Fibroblast of peridontal ligament (primary cell): ENCODE measurements around the gene SIGLEC8.
"Not testable (repeated sequence)": the region's sequence is repeated elsewhere in the genome, so short reads cannot be mapped to it uniquely, and the experiment has no call there.

Source experiments
- DNase-seq: peaks from one replicate; pipeline ENCODE4 v3.0.0-alpha.2; 2010; ENCODE audit errors: extremely low read depth

The SIGLEC8 gene

DNA sequence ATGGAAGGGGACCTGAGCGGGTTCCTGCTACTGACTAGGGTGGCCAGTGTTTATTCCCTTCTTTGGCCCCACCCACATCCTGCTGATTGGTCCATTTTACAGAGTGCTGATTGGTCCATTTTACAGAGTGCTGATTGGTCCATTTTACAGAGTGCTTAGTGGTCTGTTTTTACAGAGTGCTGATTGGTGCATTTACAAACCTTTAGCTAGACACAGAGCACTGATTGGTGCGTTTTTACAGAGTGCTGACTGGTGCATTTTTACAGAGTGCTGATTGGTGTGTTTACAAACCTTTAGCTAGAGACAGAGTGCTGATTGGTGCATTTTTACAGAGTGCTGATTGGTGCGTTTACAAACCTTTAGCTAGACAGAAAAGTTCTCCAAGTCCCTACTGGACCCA, 10.7 kb downstream of the SIGLEC8 start:
- DNase-seq, result not testable (repeated sequence)

DNA sequence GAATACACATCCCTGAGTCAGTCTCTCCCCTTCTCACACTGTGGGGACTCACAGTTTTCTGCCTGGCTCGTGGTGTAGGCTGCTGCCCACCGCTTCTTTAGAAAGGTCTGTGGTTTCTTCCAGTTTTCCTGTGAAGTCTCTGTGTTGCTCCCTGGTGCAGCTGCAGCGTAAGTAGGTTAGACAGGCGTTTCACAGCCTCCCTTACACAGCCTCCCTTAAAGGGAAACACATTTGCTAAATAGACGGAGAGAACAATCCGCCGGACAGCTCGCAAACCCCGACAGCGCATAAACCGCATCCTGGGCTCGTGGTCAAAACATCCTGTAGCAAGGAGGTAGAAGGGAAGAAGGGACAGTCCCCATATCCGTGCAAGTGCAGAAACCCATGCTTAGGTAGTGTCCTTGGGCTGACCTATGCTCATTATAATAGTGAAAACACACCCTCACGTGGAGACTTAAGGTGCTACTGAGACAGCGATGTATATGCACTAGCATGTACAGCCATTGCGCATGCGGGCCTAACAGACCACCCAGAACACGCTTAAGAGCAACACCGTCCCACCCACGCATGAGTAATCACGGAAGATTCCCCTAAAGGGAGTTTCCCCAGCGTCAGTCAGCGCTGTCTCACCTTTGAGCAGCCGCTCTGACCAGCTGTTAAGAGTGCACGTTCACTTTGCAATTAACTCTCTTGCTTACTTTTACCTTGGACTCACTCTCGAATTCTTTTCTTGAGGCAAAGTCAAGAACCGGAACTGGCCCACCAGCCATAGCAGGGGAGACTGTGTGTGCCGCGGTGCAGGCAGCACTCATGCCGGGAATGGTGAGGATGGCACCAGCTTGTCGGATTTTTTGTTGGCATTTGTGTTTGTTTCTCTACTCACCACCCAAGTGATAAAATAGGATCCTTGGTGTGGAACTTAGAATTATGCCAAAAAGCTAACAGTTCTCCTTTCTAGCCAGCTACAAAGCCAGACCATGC, 16.6 kb downstream of the SIGLEC8 start:
- DNase-seq, result no peak

DNA sequence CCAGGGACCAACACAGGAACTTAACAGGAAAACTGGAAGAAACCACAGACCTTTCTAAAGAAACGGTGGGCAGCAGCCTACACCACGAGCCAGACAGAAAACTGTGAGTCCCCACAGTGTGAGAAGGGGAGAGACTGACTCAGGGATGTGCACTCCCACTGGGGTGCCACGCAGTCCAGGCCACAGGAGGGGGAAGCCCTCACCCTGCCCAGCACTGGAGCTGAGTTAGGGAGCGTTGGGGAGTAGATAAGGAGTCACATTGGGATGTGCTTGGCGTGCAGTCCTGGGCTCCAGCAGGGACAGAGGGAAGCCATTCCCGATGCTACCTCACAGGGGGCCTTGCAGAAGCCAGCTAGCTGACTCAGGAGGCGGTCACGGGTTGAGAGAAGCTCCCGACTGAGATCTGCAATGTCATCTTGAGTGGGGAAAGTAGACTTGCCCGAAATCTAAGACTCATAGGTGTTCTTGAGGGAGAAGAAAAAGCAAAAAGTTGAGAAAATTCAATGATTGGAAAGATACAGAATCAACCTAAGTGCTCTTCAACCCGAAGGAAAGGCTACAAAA, 17.3 kb downstream of the SIGLEC8 start:
- no peak for DNase-seq

DNA sequence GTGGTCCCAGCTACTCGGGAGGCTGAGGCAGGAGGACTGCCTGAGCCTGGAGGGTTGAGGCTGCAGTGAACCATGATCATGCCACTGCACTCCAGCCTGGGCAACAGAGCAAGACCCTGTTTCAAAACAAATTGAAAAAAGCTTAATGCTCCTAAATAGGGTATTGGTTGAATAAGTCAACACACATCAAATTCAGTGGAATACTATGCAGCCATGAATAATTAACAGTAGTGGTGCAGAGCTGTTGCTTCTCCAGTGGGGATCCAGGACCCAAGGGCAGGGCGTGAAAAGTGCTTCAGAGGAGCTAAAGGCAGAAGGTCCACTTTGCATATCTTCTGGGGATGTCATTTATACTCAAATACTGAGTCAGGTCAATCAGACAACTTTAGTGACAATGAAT, 18.2 kb downstream of the SIGLEC8 start:
- no peak for DNase-seq

DNA sequence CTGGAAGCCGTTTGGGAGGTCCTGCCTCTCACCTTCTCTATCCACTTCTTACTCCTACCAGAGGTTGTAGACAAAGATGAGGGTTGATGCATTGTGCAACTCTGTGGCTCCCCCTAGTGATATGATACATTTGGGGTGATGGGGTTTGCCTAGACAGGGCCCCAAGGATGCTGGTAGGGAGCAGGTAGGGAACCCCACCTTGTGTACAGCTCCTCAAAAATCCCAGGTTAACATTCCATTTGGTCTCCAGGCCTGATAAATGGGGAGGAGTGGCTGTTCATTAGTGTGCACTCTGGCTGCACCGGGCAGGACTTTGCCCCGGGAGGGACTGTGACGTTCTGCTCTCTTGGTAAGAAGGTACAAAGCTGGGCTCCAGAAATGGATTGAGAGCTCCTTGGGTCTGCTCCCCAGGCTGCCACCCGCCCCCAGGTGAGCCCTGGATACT, 19.2 kb downstream of the SIGLEC8 start:
- DNase-seq, result no peak

DNA sequence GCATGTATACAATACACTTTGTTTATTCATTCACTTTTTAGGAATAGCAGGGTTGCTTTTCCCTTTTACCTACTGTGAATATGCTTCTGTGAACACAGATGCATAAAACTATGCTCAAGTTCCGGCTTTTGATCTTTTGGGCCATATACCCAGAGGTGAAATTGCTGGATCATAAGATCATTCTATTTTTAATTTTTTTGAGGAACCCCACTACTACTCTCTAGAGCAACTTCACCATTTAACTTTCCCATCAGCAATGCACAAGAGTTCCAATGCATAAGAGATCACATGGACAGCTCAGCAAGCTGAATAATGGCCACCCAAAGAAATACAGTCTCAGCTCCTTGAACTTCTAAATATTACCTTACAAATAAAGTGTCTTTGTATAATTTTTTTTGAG, 23.8 kb downstream of the SIGLEC8 start:
- DNase-seq, result no peak

DNA sequence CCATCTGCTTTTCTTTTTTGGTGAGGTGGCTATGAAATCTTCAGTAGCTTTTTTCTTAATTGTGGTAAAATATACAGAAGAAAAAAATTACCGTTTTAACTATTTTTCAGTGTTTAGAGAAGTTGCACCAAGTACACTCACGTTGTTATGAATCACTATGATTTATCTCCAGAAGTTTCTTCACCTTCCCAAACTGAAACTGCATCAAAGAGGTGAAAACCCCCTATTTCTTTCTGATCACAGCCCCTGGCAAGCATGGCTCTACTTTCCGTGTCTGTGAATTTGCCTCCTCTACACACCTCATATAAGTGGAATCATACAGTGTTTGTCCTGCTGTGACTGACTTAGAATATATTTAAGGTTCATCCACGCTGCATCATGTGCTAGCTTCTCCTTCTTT, 25.2 kb downstream of the SIGLEC8 start:
- DNase-seq, result no peak

DNA sequence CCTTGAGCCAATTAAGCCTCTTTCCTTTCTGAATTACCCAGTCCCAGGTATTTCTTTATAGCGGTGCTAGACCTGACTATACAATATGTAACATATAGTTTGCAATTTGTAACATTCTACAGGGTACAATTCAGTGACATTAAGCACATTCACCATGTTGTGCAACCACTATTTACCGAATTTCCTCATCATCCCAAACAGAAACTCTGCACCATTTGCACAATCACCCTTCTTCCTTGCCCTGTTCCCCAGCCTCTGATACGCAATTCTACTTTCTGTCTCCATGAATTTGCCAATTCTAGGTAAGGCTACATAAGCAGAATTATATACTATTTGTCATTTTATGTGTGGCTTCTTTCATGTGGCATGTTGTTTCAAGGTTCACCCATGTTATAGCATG, 27.1 kb downstream of the SIGLEC8 start:
- no peak for DNase-seq

DNA sequence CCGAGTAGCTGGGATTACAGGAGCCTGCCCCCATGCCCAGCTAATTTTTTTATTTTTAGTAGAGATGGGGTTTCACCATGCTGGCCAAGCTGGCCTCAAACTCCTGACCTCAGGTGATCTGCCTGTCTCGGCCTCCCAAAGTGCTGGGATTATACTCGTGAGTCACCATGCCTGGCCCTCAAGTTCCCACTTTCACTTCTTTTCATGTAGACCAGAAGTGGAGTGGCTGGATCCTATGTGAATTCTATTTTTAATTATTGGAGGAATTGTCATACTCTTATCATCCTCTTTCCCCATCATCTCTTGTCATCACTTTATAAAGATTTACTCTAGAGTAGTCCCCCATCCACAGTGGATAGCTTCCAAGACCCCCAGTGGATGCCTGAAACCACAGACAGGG, 28.0 kb downstream of the SIGLEC8 start:
- no peak for DNase-seq

DNA sequence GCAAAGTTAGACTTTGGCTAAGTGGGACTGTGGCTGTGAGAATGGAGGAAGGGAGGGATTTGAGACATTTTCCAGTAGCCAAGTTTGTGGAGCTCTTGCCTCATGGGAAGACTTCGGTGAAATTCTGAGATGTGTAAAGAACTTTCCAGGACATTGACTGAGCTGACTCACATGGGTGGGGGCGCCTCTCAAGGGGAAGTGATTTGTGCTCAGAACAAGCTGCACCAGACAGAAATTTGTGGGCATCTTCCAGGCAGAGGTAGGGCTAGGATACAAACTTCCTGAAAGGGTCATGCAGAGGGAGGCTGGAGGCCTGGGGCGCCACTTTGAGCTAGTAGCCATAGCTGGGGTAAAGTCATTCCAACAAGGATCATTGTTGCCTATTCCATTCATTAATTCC, 31.1 kb downstream of the SIGLEC8 start:
- no peak for DNase-seq

DNA sequence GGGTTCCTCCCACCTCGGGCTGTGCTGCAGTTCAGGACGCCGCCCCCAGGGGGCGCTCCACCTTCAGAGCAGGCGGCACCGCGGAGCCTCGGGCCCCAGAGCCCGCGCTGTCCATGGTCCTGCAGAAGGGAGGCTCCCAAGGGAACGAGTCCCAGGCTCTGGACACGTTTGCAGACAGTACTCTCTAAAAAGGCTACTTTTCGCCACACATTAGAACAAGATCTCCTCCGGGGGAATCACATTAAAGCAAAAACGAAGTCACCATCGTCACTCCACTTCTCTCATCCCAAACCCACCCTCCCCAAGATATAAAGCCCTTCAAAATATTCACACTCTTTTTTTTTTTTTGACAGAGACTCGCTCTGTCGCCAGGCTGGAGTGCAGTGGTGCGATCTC, 36.2 kb downstream of the SIGLEC8 start:
- peak; percentile 30 for DNase-seq

DNA sequence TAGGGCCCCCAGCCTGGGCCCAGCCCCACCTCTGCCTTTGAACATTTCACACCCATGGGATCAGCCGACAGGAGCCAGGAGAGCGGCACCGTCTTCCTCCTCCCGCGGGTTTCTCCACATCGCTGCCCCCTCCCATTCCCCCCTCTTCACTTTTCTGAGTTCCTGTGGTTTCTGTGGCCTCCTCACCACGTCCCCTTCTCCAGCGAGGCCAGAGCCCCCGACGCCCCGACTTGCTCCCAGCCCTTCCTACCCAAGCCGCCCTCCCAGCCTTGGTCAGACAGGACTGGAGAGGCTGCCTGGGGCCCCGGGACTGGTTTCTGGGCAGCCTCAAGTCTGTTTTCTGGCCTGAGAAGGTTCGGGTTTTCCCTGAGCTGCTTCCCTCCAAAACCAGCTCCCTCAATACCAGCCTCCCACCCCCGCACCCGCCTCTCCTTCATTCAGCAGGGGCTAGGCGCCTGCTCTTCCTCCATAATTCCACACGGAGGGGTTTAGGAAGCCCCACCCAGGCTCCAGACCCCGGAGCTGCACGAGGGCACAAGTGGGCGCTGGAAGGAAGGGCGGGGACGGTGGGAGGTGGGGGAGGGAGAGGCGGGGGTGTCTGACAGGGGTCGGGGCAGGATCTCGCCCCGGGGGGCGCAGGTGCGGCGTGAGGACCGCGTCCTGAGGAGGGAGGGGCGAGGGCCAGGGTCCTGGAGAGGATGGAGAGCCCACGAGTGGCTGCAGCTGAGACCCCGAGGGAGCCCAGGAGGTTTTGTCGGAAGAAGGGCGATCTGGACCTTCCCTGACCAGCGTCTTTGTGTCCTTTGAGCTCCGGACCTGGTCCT, 36.8 kb downstream of the SIGLEC8 start:
- no peak for DNase-seq

DNA sequence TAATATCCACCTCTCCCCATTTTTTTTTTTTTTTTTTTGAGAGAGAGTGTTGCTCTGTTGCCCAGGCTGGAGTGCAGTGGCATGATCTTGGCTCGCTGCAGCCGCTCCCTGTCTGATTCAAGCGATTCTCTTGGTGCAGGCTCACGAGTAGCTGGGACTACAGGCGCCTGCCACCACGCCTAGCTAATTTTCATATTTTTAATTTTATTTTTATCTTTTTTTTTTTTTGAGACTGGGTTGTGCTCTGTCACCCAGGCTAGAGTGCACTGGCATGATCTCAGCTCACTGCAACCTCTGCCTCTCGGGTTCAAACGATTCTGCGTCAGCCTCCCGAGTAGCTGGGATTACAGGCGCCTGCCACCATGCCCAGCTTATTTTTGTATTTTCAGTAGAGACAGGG, 37.7 kb downstream of the SIGLEC8 start:
- DNase-seq, result not testable (repeated sequence)

DNA sequence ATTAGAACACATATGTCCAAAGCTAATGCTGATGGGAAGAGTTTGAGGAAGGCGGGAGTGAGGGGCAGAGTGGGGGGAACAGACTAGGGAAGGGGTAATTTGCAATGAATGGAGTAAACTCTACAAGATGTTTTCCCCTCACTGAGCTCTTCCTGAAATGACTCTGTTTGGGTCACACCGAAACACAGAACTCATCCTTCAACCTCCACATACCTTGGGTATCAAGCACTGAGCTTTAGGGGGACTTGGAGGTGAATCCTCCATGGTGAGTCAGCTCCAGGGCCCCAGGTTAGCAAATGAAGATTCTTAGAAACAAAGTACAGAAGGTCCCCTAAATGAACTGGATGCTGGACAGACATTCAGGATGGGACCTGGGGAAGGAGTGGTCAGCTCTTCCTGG, 39.5 kb downstream of the SIGLEC8 start:
- no peak for DNase-seq

DNA sequence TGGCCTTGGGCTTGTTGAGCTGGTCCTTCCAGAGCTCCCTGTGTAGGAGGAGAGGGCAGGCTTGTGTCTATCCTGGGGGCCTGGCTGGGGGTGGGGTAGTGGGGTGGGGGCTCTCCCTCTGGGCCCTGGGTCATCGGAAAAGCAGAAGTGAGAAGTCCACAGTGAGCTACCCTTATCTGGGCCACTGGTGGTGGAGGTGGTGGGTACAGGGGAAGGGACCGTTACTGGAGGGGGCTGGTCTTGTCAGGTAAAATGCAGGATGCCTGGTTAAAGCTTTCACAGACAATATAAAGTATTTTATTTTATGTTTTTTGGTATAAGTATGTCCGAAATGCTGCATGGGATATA, 40.5 kb downstream of the SIGLEC8 start:
- no peak for DNase-seq

DNA sequence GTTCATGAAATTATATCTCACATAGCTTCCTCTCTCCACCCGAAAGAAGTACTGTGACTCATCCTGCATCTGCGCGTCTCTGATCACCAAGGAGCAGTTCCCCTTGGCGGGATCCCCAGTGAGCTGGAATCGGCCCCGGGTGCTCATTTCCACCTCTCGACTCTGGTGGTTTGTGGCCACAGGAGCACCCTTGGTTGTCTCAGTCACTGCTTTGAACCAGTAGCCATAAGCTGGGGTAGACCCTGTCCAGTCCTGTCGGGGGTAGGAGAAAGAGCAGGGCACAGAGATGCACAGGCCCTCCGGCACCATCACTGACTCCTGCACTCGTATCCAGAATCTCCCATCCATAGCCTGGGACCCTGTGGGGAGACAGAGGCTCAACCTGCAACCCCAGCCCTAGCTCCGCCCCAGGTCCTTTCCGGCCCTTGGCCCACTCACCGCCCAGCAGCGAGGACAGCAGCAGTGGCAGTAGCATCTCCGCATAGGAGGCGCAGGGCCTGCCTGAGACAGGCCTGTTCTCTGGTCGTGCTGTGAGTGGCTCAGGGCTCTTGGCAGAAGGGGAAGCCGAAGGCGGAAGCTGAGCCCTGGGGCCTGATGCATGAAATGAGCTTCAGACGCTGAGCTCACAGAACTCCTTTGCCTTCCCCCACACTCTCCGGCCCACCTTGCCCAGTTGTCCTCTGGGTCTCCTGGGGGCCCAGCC, 41.0 kb downstream of the SIGLEC8 start, which contains the start of gene SIGLEC10:
TSS of gene SIGLEC10 (minus strand) at position 536 of the 703 bp plus-strand sequence. CDS start at position 475, 61 bp downstream.
- no peak for DNase-seq

DNA sequence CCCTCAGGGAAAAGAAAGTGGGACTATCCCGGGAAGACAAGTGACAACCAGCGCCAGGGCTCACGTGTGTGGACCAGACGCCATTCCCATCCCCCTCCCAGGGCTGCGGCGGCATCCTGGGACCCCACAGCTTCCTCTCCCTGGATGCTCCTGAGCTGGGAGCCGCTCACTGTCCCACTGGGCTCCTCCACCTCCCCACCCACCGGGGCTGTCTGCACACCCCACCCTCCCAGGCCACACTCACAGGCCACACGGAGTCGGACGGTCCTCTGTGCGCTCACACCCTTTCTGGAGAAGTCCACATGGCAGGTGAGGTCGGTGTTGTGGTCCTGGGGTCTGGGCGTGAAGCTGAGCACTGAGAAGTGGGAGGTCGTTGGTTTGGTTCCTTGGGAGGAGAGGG, 41.8 kb downstream of the SIGLEC8 start:
- not testable (repeated sequence) for DNase-seq

DNA sequence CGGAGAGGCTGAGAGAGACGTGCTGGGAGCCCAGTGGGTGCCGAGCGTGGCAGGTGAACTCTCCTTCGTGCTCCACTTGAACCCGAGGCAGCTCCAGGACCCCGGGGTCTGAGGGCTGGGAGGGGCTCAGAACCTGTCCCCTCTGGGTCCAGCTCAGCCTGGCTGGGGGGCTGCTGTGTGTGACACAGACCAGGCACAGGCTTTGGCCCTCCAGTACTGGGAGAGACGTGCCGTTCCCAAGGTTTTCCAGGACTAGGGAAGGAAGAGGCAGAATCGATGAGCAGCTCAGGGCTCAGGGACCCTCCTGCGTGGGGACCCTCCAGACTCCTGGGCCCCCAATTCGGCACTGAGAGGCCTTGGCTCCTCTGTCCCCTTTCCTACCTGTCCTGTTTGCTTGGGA, 43.1 kb downstream of the SIGLEC8 start:
- DNase-seq, result no peak

DNA sequence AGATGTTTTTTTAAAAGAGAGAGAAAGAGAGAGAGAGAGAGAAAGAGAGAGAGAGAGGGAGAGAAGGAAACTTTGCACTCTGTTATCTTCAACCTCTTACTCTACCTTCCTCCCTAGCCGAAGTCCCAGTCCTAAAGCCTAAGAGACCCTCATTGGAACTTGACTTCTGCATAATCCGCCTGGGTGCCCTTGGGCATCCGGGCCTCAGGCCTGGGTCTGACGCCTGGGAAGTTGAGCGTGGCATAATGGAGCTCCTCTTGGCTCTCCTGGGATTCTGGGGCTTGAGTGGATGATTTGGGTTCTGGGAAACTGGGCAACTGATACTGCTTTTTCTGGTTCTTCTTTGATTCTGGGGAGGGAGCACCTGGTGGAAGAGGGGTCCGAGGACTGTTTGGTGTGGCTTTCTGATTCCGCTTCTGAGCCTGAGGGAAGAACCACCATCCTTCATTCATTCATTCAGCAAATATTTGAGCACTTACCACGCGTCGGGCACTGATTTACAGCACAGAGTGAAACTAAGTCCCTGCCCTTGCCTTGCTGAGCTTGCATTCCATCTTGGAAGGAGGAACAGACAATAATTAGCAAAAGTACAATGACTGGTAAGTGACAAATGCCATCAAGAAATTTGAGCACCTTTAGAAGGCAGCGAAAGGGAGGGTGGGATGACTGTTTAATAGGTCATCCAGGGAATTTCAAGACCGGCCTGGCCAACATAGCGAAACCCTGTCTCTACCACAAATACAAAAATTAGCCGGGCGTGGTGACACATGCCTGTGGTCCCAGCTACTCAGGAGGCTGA, 47.1 kb downstream of the SIGLEC8 start:
- DNase-seq, result no peak

DNA sequence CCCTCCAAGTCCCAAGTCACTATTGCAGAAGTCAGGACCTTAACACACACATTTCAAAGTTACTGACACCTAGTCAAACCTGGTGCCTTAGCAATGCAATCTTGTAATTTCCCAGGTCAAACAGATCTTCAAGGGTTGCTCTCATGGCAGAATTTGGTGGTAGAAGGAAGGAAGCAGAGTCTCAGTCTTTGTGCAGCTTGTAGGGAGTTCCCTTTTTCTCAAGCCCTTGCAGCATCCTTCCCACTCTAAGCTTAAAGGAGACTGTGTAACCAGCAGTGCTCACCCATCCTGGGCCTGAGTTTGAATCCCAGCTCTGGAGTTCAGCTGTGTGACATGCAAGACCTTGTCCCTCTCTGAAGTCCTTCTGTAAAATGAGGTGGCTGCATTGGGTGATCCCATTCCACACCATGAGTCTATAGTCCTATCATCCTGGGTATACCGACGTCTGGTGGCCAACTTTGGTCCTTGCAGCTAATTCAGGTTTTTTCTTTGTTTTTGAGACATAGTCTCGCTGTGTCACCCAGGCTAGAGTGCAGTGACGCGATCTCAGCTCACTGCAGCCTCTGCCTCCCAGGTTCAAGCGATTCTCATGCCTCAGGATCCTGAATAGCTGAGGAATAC, 50.6 kb downstream of the SIGLEC8 start:
- DNase-seq, result peak; percentile 17
